Subcutaneous abdominal adipose tissue (tissue), 5 donors: Measurements from ENCODE around the gene VAC14.

Source experiments
- H3K27ac ChIP-seq: one replicate; pipeline ENCODE4 v1.7.0; 2013; ENCODE audit warnings: low read depth, mild to moderate bottlenecking, inconsistent platforms, low read length, moderate library complexity
- H3K27me3 ChIP-seq, 5 donors: one replicate each; pipeline ENCODE4 v1.7.0; 2013; ENCODE audit warnings: low read length in 5 of 5, inconsistent platforms in 1 of 5; ENCODE audit not compliant: control insufficient read depth in 5 of 5, insufficient read depth in 4 of 5
- H3K36me3 ChIP-seq, 5 donors: one replicate each; pipeline ENCODE4 v1.7.0; 2013; ENCODE audit warnings: low read length in 5 of 5; ENCODE audit not compliant: control insufficient read depth in 5 of 5, insufficient read depth in 5 of 5
- H3K4me1 ChIP-seq, 5 donors: one replicate each; pipeline ENCODE4 v1.7.0; 2013; ENCODE audit warnings: low read length in 5 of 5, mild to moderate bottlenecking in 3 of 5, moderate library complexity in 1 of 5; ENCODE audit not compliant: control insufficient read depth in 5 of 5, insufficient read depth in 5 of 5
- H3K4me3 ChIP-seq, 5 donors: one replicate each; pipeline ENCODE4 v1.7.0; 2013; ENCODE audit warnings: low read length in 5 of 5, low read depth in 1 of 5
- H3K9ac ChIP-seq, 5 donors: one replicate each; pipeline ENCODE4 v1.7.0; 2013; ENCODE audit warnings: low read length in 5 of 5, mild to moderate bottlenecking in 4 of 5, moderate library complexity in 3 of 5
- H3K9me3 ChIP-seq, 5 donors: one replicate each; pipeline ENCODE4 v1.7.0; 2013; ENCODE audit warnings: low read length in 5 of 5; ENCODE audit not compliant: control insufficient read depth in 5 of 5
- donor health status: healthy.
- donor health status: healthy.
- donor health status: healthy.
- donor health status: healthy.
- donor health status: healthy.

Gene VAC14

GRCh38 chr16:70659953-70660671 is 140.8 kb downstream of the VAC14 start:
- Histone ChIP-seq H3K27ac (no peak overlapping the region), H3K4me3 (no peak overlapping the region), H3K27me3 (no peaks in the 10 kb centered on the region), H3K9me3 (no peaks in the 10 kb centered on the region), H3K4me1 (no peaks in the 10 kb centered on the region), H3K36me3 (peaks cover 0 to 29% (median 21%) of the 10 kb centered on the region in 5 donors), H3K9ac (no peak overlapping the region)

DNA sequence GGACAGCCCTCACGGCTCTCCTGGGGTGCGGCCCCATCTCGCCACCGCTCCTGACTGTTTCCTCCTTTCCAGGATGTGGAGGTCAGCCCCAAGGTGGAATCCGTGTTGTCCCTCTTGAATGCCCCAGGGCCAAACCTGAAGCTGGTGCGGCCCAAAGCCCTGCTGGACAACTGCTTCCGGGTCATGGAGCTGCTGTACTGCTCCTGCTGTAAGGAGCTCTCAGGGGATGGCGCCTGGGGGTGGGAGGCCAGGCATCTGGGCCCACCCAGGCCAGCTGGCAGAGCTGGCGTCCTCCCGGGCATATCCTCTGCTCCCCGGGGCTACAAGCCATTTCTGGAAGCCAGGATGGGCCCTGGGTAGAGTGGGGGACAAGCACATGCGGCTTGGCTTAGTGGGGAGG is 141.4 kb downstream of the VAC14 start:
- no peaks in the 10 kb centered on the region for H3K27me3 ChIP-seq
- H3K4me1 ChIP-seq: no peaks in the 10 kb centered on the region
- no peaks in the 10 kb centered on the region for H3K9me3 ChIP-seq
- H3K4me3 ChIP-seq: no peak overlapping the region
- peaks cover 0 to 23% (median 16%) of the 10 kb centered on the region in 5 donors for H3K36me3 ChIP-seq
- H3K9ac ChIP-seq: no peak overlapping the region
- no peak overlapping the region for H3K27ac ChIP-seq

GRCh38 chr16:70658921-70659320 is 142.0 kb downstream of the VAC14 start:
- Histone ChIP-seq H3K27me3 (no peaks in the 10 kb centered on the region), H3K9me3 (no peaks in the 10 kb centered on the region), H3K9ac (no peak overlapping the region), H3K4me3 (no peak overlapping the region), H3K36me3 (peaks cover 0 to 17% (median 9%) of the 10 kb centered on the region in 5 donors), H3K27ac (no peak overlapping the region), H3K4me1 (peaks cover 0 to 6% (median 5%) of the 10 kb centered on the region in 5 donors)

GRCh38 chr16:70657956-70658355 is 143.0 kb downstream of the VAC14 start:
- H3K4me3 ChIP-seq: no peak overlapping the region
- H3K36me3 ChIP-seq: peaks cover 0 to 10% (median 3%) of the 10 kb centered on the region in 5 donors
- H3K9me3 ChIP-seq: no peaks in the 10 kb centered on the region
- peaks cover 0 to 12% (median 10%) of the 10 kb centered on the region in 5 donors for H3K4me1 ChIP-seq
- no peaks in the 10 kb centered on the region for H3K27me3 ChIP-seq
- H3K9ac ChIP-seq: no peak overlapping the region
- H3K27ac ChIP-seq: no peak overlapping the region

DNA sequence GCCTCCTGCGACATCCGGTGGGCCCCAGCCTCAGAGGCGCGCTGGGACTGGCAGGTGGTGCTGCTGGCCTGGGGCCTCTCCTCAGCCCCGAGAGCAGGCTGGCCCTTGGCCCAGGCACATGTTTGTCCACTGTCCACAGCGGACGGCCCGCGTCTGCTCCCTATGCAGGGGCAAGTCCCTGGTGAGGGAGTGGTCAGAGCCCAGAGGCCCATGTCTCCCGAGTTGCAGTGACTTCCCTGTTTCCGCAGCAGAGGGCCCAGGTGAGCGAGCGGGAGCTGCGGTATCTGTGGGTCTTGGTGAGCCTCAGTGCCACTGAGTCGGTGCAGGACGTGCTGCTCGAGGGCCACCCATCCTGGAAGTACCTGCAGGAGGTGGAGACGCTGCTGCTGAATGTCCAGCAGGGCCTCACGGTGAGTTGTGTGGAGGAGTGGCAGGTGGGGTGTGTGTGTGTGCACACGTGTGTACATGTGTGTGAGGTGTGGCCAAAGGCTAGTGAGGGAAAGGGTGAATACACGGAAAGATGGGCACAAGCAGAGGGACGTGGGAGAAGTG is 144.2 kb downstream of the VAC14 start:
- Histone ChIP-seq H3K27ac (no peak overlapping the region), H3K4me1 (peaks cover 0 to 12% (median 10%) of the 10 kb centered on the region in 5 donors), H3K9ac (no peak overlapping the region), H3K27me3 (no peaks in the 10 kb centered on the region), H3K36me3 (peaks cover 0 to 7% (median 0%) of the 10 kb centered on the region in 5 donors), H3K9me3 (no peaks in the 10 kb centered on the region), H3K4me3 (no peak overlapping the region)

DNA sequence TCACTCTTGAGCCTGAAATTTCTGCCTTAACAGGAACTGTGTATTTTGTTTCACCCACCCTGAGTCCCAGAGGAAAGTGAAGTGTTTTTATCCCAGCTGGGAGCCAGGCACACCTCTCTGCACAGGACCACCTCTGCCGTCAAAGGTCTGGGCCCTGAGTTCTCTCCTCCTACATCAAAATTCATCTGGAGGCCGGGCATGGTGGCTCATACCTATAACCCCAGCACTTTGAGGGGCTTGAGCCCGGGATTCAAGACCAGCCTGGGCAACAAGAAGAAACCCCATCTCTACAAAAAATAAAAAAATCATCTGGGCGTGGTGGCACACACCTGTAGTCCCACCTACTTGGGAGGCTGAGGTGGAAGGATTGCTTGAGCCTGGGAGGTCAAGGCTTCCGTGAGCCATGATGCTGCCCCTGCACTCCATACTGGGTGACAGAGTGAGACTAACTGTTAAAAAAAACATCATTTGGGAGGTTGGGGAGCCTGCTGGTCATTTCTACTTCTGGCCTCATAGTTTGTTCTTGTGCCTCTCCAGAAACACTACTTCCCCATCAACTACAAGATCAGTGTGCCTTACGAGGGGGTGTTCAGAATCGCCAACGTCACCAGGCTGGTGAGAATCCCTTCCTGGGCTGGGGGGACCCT is 144.8 kb downstream of the VAC14 start:
- H3K27ac ChIP-seq: no peak overlapping the region
- no peaks in the 10 kb centered on the region for H3K27me3 ChIP-seq
- H3K36me3 ChIP-seq: peaks cover 0 to 7% (median 0%) of the 10 kb centered on the region in 5 donors
- H3K9me3 ChIP-seq: no peaks in the 10 kb centered on the region
- H3K9ac ChIP-seq: no peak overlapping the region
- no peak overlapping the region for H3K4me3 ChIP-seq
- H3K4me1 ChIP-seq: peaks cover 0 to 12% (median 10%) of the 10 kb centered on the region in 5 donors

DNA sequence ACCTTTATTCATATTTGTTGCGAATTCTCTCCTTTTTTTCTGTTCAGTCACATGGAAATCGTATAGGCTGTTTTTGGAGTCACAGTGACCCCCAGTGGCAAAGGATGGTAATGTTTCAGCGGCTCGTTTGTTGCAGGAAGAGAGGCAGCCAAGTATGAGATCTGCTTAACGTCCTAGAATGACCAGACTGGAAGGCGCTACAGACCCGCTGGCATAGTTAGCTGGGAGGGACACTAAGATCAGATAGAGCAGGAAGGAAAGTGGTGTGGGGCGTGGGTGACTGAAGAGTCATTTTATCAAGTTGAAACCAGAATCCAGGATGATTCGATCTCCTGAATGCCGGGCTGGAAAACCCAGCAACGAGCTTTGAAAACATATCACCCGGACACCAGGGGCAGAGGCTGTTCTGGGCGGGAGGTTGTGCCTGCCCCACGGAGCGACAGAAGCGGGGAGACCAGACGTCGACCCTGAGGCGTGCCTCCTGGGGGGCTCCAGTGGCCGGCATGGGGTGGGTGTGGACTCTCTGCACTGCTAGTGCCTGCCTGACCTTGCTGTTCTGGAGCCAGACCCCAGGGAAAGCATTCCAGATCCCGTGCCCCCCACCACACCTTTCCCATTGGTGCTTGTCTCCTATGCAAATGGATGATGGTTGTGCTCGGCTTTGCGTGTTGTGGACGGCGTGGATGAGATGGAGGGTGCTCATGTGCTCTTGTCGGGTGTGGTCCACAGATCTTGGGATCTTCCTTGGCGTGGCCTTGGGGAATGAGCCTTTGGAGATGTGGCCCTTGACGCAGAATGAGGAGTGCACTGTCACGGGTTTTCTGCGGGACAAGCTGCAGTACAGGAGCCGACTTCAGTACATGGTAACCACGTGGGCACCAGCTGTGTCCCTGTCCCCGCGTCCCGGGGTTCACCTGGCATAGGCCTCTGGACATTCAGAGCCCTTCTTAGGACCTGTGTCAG is 146.9 kb downstream of the VAC14 start:
- H3K9me3 ChIP-seq: no peaks in the 10 kb centered on the region
- no peak overlapping the region for H3K27ac ChIP-seq
- H3K4me1 ChIP-seq: peaks cover 0 to 12% (median 10%) of the 10 kb centered on the region in 5 donors
- H3K27me3 ChIP-seq: no peaks in the 10 kb centered on the region
- H3K36me3 ChIP-seq: peaks cover 0 to 5% (median 0%) of the 10 kb centered on the region in 5 donors
- H3K4me3 ChIP-seq: peak overlapping the region; percentile 28 to 63 (median 47)
- H3K9ac ChIP-seq: peak overlapping the region in 2 of 5 donors; percentile 45 to 53

DNA sequence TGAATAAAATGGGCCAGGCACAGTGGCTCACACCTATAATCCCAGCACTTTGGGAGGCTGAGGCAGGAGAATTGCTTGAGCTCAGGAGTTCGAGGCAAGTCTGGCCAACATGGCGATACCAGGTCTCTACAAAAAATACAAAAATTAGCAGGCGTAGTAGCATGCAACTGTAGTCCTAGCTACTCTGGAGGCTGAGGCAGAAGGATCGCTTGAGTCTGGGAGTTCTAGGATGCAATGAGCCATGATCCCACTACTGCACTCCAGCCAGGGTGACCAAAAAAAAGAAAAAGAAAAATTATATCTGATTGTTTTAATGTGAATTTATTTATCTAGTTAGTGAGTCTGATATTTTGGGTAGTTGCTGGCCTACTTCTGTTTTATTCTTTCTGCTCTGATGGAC is 147.6 kb downstream of the VAC14 start:
- Histone ChIP-seq H3K9ac (no peak overlapping the region), H3K27ac (no peak overlapping the region), H3K9me3 (no peaks in the 10 kb centered on the region), H3K27me3 (no peaks in the 10 kb centered on the region), H3K4me3 (no peak overlapping the region), H3K36me3 (peaks cover 0 to 5% (median 0%) of the 10 kb centered on the region in 5 donors), H3K4me1 (peaks cover 0 to 12% (median 10%) of the 10 kb centered on the region in 5 donors)

- H3K9ac ChIP-seq: no peak overlapping the region
- H3K9me3 ChIP-seq: no peaks in the 10 kb centered on the region
- H3K4me1 ChIP-seq: peaks cover 0 to 12% (median 10%) of the 10 kb centered on the region in 5 donors
- H3K27me3 ChIP-seq: no peaks in the 10 kb centered on the region
- no peak overlapping the region for H3K4me3 ChIP-seq
- H3K27ac ChIP-seq: no peak overlapping the region
- peaks cover 0 to 5% (median 0%) of the 10 kb centered on the region in 5 donors for H3K36me3 ChIP-seq
Observed at GRCh38 chr16:70652322-70652721, 148.6 kb downstream of the VAC14 start.
